Immature natural killer cell (primary cell): ENCODE measurements around the gene PLPPR1. TPM values are rescaled to one million over a fixed set of nuclear protein-coding genes. Genes with fewer than 3 reads are reported as not detected.

Experiments used
- DNase-seq, 3 donors: peaks; one replicate each; pipeline ENCODE4 v3.0.0; 2022; ENCODE audit warnings: mixed read lengths in 1 of 3
- H3K27ac Mint-ChIP-seq, 6 donors: one replicate each; pipeline ENCODE4 v1.8.0; 2020; ENCODE audit warnings: mixed read lengths in 6 of 6, mild to moderate bottlenecking in 5 of 6, inconsistent platforms in 4 of 6, moderate library complexity in 3 of 6
- H3K27me3 Mint-ChIP-seq, 3 donors: one replicate each; pipeline ENCODE4 v1.8.0; 2020 to 2021; ENCODE audit warnings: low read depth in 3 of 3, mild to moderate bottlenecking in 3 of 3, mixed read lengths in 3 of 3, moderate library complexity in 3 of 3, inconsistent platforms in 1 of 3
- H3K36me3 Mint-ChIP-seq, 3 donors: one replicate each; pipeline ENCODE4 v1.8.0; 2020; ENCODE audit warnings: mixed read lengths in 3 of 3, inconsistent platforms in 2 of 3, mild to moderate bottlenecking in 2 of 3
- H3K4me1 Mint-ChIP-seq, 2 donors: one replicate each; pipeline ENCODE4 v1.8.0; 2020; ENCODE audit warnings: inconsistent platforms in 2 of 2, mild to moderate bottlenecking in 2 of 2, mixed read lengths in 2 of 2, moderate library complexity in 1 of 2
- H3K4me3 Mint-ChIP-seq, 5 donors: one replicate each; pipeline ENCODE4 v1.8.0; 2020; ENCODE audit warnings: mild to moderate bottlenecking in 5 of 5, mixed read lengths in 5 of 5, inconsistent platforms in 3 of 5, moderate library complexity in 3 of 5
- H3K9me3 Mint-ChIP-seq, 6 donors: one replicate each; pipeline ENCODE4 v1.8.0; 2020; ENCODE audit warnings: mild to moderate bottlenecking in 6 of 6, mixed read lengths in 6 of 6, inconsistent platforms in 4 of 6, moderate library complexity in 3 of 6
- polyA plus RNA-seq, 3 donors: library from polyadenylated mRNA; unstranded; fragments of 300-500 nt; fragmentation: Illumina TruSeq; gene quantifications; one replicate each; pipeline ENCODE4 v1.2.3, GENCODE V29; 2021

Gene PLPPR1
- polyA plus RNA-seq, 3 donors from 2014 or later, result not detected

GRCh38 chr9:101367323-101367722 is 338.8 kb downstream of the PLPPR1 start:
- H3K4me1 Mint-ChIP-seq, result no peaks in the 10 kb centered on the region
- H3K36me3 Mint-ChIP-seq, result no peaks in the 10 kb centered on the region
- no peak overlapping the region for H3K27ac Mint-ChIP-seq
- H3K9me3 Mint-ChIP-seq, result peaks cover 0 to 6% (median 0%) of the 10 kb centered on the region in 6 donors
- H3K27me3 Mint-ChIP-seq, result peaks cover 2 to 22% (median 2%) of the 10 kb centered on the region in 3 donors
- H3K4me3 Mint-ChIP-seq, result no peak overlapping the region
- DNase-seq, result no peak

GRCh38 chr9:101369286-101369685 is 340.8 kb downstream of the PLPPR1 start:
- H3K27ac Mint-ChIP-seq, result no peak overlapping the region
- H3K9me3 Mint-ChIP-seq, result peaks cover 0 to 6% (median 0%) of the 10 kb centered on the region in 6 donors
- H3K4me1 Mint-ChIP-seq, result no peaks in the 10 kb centered on the region
- no peak overlapping the region for H3K4me3 Mint-ChIP-seq
- H3K36me3 Mint-ChIP-seq, result no peaks in the 10 kb centered on the region
- no peak for DNase-seq
- peaks cover 2 to 25% (median 2%) of the 10 kb centered on the region in 3 donors for H3K27me3 Mint-ChIP-seq

GRCh38 chr9:101369884-101370531 is 341.5 kb downstream of the PLPPR1 start:
- H3K4me1 Mint-ChIP-seq, result no peaks in the 10 kb centered on the region

GRCh38 chr9:101371813-101372212 is 343.3 kb downstream of the PLPPR1 start:
- Mint-ChIP-seq H3K36me3 (no peaks in the 10 kb centered on the region), H3K4me3 (no peak overlapping the region), H3K27me3 (peaks cover 2 to 28% (median 2%) of the 10 kb centered on the region in 3 donors), H3K27ac (no peak overlapping the region), H3K9me3 (peaks cover 0 to 8% (median under 1%) of the 10 kb centered on the region in 6 donors), H3K4me1 (no peaks in the 10 kb centered on the region)
- no peak for DNase-seq

More at GRCh38 chr9:101369884-101370531, 341.5 kb downstream of the PLPPR1 start:
- no peak overlapping the region for H3K27ac Mint-ChIP-seq
- H3K9me3 Mint-ChIP-seq, result peaks cover 0 to 6% (median 0%) of the 10 kb centered on the region in 6 donors
- H3K27me3 Mint-ChIP-seq, result peaks cover 2 to 25% (median 2%) of the 10 kb centered on the region in 3 donors
- no peak for DNase-seq
- no peaks in the 10 kb centered on the region for H3K36me3 Mint-ChIP-seq
- H3K4me3 Mint-ChIP-seq, result no peak overlapping the region

- no peak for DNase-seq
- Mint-ChIP-seq H3K36me3 (no peaks in the 10 kb centered on the region), H3K4me3 (no peak overlapping the region), H3K27ac (no peak overlapping the region), H3K9me3 (peaks cover under 1 to 8% (median 3%) of the 10 kb centered on the region in 6 donors), H3K4me1 (no peaks in the 10 kb centered on the region), H3K27me3 (peaks cover 2 to 26% (median 3%) of the 10 kb centered on the region in 3 donors)
Observed at GRCh38 chr9:101372327-101373118, 344.0 kb downstream of the PLPPR1 start.
